IPS DF 4.7 (cell line): ENCODE measurements around the gene KRTAP10-7.
"Not testable (repeated sequence)": the region's sequence is repeated elsewhere in the genome, so short reads cannot be mapped to it uniquely, and the experiment has no call there.

ENCODE experiments used
- DNase-seq: peaks from one replicate; pipeline ENCODE4 v3.0.0-alpha.2; 2013; ENCODE audit warnings: low spot score; ENCODE audit errors: extremely low read depth

KRTAP10-7 gene

GRCh38 chr21:44628707-44629391, 28.5 kb downstream of the KRTAP10-7 start:
- no peak for DNase-seq

GRCh38 chr21:44630440-44630839, 30.0 kb downstream of the KRTAP10-7 start:
- DNase-seq, result no peak

- no peak for DNase-seq
These were observed 31.7 kb downstream of the KRTAP10-7 start for GRCh38 chr21:44632067-44632466.

- DNase-seq, result no peak
These were observed 36.0 kb downstream of the KRTAP10-7 start for GRCh38 chr21:44636209-44637017.

GRCh38 chr21:44637018-44637850, 36.8 kb downstream of the KRTAP10-7 start, which contains the start of gene KRTAP10-10:
TSS of gene KRTAP10-10 (plus strand) at chr21:44637356. CDS start at chr21:44637418, 62 bp downstream.
- no peak for DNase-seq

GRCh38 chr21:44637851-44638348, 37.5 kb downstream of the KRTAP10-7 start:
- DNase-seq, result not testable (repeated sequence)

GRCh38 chr21:44638506-44639330, 38.3 kb downstream of the KRTAP10-7 start:
- DNase-seq, result not testable (repeated sequence)

GRCh38 chr21:44639331-44639655, 38.9 kb downstream of the KRTAP10-7 start:
- no peak for DNase-seq

GRCh38 chr21:44640761-44641160, 40.4 kb downstream of the KRTAP10-7 start:
- DNase-seq, result no peak

GRCh38 chr21:44643741-44644310, 43.4 kb downstream of the KRTAP10-7 start:
- no peak for DNase-seq

- DNase-seq, result no peak
These were observed 44.5 kb downstream of the KRTAP10-7 start for GRCh38 chr21:44644878-44645277.

GRCh38 chr21:44646366-44647221, 46.2 kb downstream of the KRTAP10-7 start, which contains the start of gene KRTAP10-11:
TSS of gene KRTAP10-11 (plus strand) at chr21:44646414. CDS start at chr21:44646459, 45 bp downstream.
- not testable (repeated sequence) for DNase-seq

- no peak for DNase-seq
These were observed 46.8 kb downstream of the KRTAP10-7 start for GRCh38 chr21:44647222-44647552.

- no peak for DNase-seq
These were observed 48.3 kb downstream of the KRTAP10-7 start for GRCh38 chr21:44648557-44649311.

- no peak for DNase-seq
These were observed 49.2 kb downstream of the KRTAP10-7 start for GRCh38 chr21:44649521-44650100.

- DNase-seq, result no peak
These were observed 50.0 kb downstream of the KRTAP10-7 start for GRCh38 chr21:44650265-44650972.

- no peak for DNase-seq
These were observed 50.7 kb downstream of the KRTAP10-7 start for GRCh38 chr21:44650973-44651675.
